ENCODE results near the gene SWT1. TPM values are rescaled to one million over a fixed set of nuclear protein-coding genes. Genes with fewer than 3 reads are reported as not detected.

SWT1 gene
- total RNA-seq, 4 donors from 2014 or later = 1.9 to 6.5 (median 3.5) TPM

DNA sequence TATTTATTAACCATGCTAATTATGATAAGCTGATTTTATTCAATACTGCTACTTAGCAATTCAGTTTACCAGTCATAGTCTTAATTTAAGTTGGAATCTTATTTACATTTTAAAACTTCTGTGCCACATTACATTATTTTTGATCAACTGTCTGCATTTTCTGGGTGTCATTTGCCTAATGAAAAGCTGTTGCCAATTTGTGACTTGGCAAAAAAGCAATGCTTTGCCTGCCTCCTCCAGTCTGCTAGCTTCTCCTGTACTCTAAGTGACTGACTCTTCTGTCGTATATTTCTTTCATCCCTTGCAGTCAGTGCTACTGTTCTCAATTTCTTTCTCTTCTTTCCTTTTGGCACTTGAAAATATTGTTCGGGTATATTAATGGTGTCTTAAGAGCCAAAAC lies 165.7 kb downstream of the SWT1 start:
- no peak for TF ChIP-seq CTCF (IDR thresholded peaks at IDR 0.05)
- TF ChIP-seq POLR2A (IDR thresholded peaks at IDR 0.05) = no peak
- Histone ChIP-seq H3K36me3 (no peaks in the 10 kb centered on the region), H3K9me3 (no peaks in the 10 kb centered on the region), H3K4me3 (no peak overlapping the region), H3K27me3 (no peaks in the 10 kb centered on the region), H3K27ac (no peak overlapping the region), H3K4me1 (peaks cover 6 to 16% (median 7%) of the 10 kb centered on the region in 3 donors)
- intact Hi-C loops (cut with DNase I) = no loop called here
- DNase-seq = no peak
- WGBS, 2 donors = 72 to 84% methylated on average over 2 of the region's 2 CpGs

GRCh38 chr1:185324118-185324517 lies 167.2 kb downstream of the SWT1 start:
- no peak for TF ChIP-seq CTCF (IDR thresholded peaks at IDR 0.05)
- no peak for TF ChIP-seq POLR2A (IDR thresholded peaks at IDR 0.05)
- Histone ChIP-seq H3K4me3 (no peak overlapping the region), H3K9me3 (no peaks in the 10 kb centered on the region), H3K4me1 (peaks cover 0 to 1% (median 0%) of the 10 kb centered on the region in 3 donors), H3K27me3 (no peaks in the 10 kb centered on the region), H3K36me3 (no peaks in the 10 kb centered on the region), H3K27ac (no peak overlapping the region)
- WGBS, 2 donors = 92 to 100% methylated on average over 2 to 3 of the region's 3 CpGs
- DNase-seq = no peak
- intact Hi-C loops (cut with DNase I) = no loop called here

DNA sequence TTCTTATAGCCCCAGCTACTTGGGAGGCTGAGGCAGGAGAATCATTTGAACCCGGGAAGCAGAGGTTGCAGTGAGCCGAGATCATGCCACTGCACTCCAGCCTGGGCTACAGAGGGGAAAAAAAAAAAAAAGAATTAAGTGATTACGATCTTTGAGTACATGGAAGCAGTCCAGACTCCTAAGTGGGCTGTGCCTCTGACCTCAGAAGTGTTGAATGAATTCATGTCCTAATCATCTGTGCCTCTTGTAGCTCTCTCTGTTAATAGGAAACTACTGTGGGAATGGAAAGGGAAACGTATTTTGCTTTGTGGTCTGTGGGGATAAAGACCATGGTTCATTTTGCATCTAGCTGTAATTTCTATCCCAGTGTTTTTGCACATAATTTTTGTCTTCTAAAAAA lies 168.4 kb downstream of the SWT1 start:
- no peak for DNase-seq

GRCh38 chr1:185328255-185328654 lies 171.3 kb downstream of the SWT1 start:
- H3K4me3 ChIP-seq = no peak overlapping the region
- DNase-seq = no peak
- TF ChIP-seq CTCF (IDR thresholded peaks at IDR 0.05) (no peak), POLR2A (IDR thresholded peaks at IDR 0.05) (no peak)
- H3K36me3 ChIP-seq = no peaks in the 10 kb centered on the region
- WGBS, 2 donors = 65 to 81% methylated on average over 3 to 4 of the region's 4 CpGs
- H3K27ac ChIP-seq = no peak overlapping the region
- H3K4me1 ChIP-seq = no peaks in the 10 kb centered on the region
- no peaks in the 10 kb centered on the region for H3K9me3 ChIP-seq
- H3K27me3 ChIP-seq = no peaks in the 10 kb centered on the region
- intact Hi-C loops (cut with DNase I) = no loop called here

More for the DNA sequence above, 168.4 kb downstream of the SWT1 start:
- H3K9me3 ChIP-seq = no peaks in the 10 kb centered on the region
- intact Hi-C loops (cut with DNase I) = no loop called here
- H3K27me3 ChIP-seq = no peaks in the 10 kb centered on the region
- TF ChIP-seq POLR2A (IDR thresholded peaks at IDR 0.05) = no peak
- TF ChIP-seq CTCF (IDR thresholded peaks at IDR 0.05) = no peak
- H3K36me3 ChIP-seq = no peaks in the 10 kb centered on the region
- 62 to 77% methylated on average over 4 of the region's 4 CpGs for WGBS, 2 donors
- H3K4me3 ChIP-seq = no peak overlapping the region
- no peaks in the 10 kb centered on the region for H3K4me1 ChIP-seq
- no peak overlapping the region for H3K27ac ChIP-seq

DNA sequence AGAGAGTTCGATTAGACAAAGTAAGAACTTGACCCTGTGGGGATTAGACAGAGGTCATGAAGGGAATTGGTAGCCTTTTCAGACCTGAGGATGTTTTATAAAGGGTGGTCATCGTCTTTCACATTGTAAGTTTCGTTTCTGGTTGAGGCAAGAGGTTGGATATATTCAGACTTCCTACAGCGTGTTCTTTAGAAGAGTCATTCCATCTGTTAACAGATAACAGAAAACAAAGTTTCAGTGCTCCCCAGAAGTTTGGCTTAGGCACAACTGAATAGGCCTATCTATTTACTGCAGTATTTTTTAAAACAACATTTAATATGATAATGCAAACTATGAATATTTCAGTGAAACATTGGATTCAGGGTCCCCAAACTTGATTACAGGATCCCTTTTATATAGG lies 177.2 kb downstream of the SWT1 start:
- H3K27me3 ChIP-seq = no peaks in the 10 kb centered on the region
- intact Hi-C loops (cut with DNase I) = no loop called here
- H3K4me3 ChIP-seq = no peak overlapping the region
- no peak for DNase-seq
- WGBS, 2 donors = 71 to 78% methylated on average over 4 of the region's 4 CpGs
- no peaks in the 10 kb centered on the region for H3K4me1 ChIP-seq
- TF ChIP-seq POLR2A (IDR thresholded peaks at IDR 0.05) (no peak), CTCF (IDR thresholded peaks at IDR 0.05) (no peak)
- H3K27ac ChIP-seq = no peak overlapping the region
- no peaks in the 10 kb centered on the region for H3K36me3 ChIP-seq
- H3K9me3 ChIP-seq = no peaks in the 10 kb centered on the region
